Calu3 (cell line): ENCODE data around the gene TOM1L2. TPM values are rescaled to one million over a fixed set of nuclear protein-coding genes. Genes with fewer than 3 reads are reported as not detected.

Experiments used
- BruUV-seq: library from RNA; stranded (reverse); fragments of 400-500 nt; replicated peaks from 2 replicates; lab custom pipeline; 2021; lab: Mats Ljungman, UMichigan
- CTCF ChIA-PET: fragments of 300-600 bp; sonication (Branson Sonifier 250); formaldehyde crosslinking; loops from one replicate; lab custom pipeline; 2022; ENCODE audit warnings: antibody characterized with exemption; lab: Charles Lee
- DNase-seq: peaks from one replicate; pipeline ENCODE4 v3.0.0; 2022
- H3K27ac Mint-ChIP-seq: one replicate; pipeline ENCODE4 v1.8.0; 2022; ENCODE audit warnings: mixed read lengths; ENCODE audit not compliant: unreplicated experiment
- H3K27me3 Mint-ChIP-seq: one replicate; pipeline ENCODE4 v1.8.0; 2022; ENCODE audit warnings: mixed read lengths; ENCODE audit not compliant: unreplicated experiment
- H3K36me3 Mint-ChIP-seq: one replicate; pipeline ENCODE4 v1.8.0; 2022; ENCODE audit warnings: mild to moderate bottlenecking, moderate library complexity, mixed read lengths; ENCODE audit not compliant: insufficient read depth, unreplicated experiment
- H3K4me1 Mint-ChIP-seq: one replicate; pipeline ENCODE4 v1.8.0; 2022; ENCODE audit warnings: mild to moderate bottlenecking, low read depth, mixed read lengths; ENCODE audit not compliant: unreplicated experiment
- H3K4me3 Mint-ChIP-seq: one replicate; pipeline ENCODE4 v1.8.0; 2022; ENCODE audit warnings: mild to moderate bottlenecking, low read depth, moderate library complexity, mixed read lengths; ENCODE audit not compliant: unreplicated experiment
- H3K9me3 Mint-ChIP-seq: one replicate; pipeline ENCODE4 v1.8.0; 2022; ENCODE audit warnings: low read depth, mixed read lengths; ENCODE audit not compliant: unreplicated experiment
- intact Hi-C: fragments of 100-400 bp; cut with micrococcal nuclease; formaldehyde crosslinking; loops from one replicate; pipeline ENCODE4 v1.10.0; 2022; ENCODE audit not compliant: unreplicated experiment
- total RNA-seq: library from RNA; stranded (reverse); gene quantifications from 2 replicates; pipeline ENCODE4 v1.2.3, GENCODE V29; 2022
- TF ChIP-seq, protein P1 (sequence below): fragments of 200-600 bp; IDR thresholded peaks from one replicate; pipeline ENCODE4 v1.8.0; 2022; ENCODE audit warnings: antibody characterized with exemption; ENCODE audit not compliant: unreplicated experiment

Gene TOM1L2
- total RNA-seq, 1 experiment from 2014 or later: 20.1 TPM

DNA sequence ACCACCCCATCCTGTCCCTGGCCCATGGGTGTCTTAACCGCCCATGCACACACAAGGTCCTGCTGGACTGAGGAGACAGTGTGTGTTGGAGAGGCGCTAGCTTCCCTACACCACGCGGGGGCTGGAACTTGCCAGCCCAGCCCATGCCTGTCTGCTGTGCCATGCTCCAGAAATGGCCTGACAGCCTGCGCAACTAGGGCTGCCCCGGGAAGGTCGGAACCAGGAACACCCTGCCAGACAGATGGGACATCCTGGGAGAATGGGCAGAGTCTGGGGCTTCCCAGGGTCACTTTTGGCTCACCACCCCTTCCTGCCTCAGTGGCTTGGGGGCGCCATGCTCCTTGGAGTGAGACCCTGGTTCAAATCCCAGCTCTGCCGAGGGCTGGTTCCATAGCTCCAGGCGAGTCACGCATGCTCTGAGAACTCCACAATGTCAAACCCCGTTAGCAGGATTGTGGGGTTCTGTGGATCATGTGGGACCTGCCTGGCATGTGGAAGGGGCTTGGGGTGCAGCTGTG, 171.6 kb downstream of the TOM1L2 start:
- Mint-ChIP-seq H3K9me3 (no peaks in the 10 kb centered on the region), H3K4me1 (no peaks in the 10 kb centered on the region), H3K4me3 (no peak overlapping the region), H3K27ac (no peak overlapping the region), H3K36me3 (peaks cover 41% of the 10 kb centered on the region), H3K27me3 (no peaks in the 10 kb centered on the region)
- CTCF ChIA-PET: no interaction called here
- TF ChIP-seq, protein P1, sequence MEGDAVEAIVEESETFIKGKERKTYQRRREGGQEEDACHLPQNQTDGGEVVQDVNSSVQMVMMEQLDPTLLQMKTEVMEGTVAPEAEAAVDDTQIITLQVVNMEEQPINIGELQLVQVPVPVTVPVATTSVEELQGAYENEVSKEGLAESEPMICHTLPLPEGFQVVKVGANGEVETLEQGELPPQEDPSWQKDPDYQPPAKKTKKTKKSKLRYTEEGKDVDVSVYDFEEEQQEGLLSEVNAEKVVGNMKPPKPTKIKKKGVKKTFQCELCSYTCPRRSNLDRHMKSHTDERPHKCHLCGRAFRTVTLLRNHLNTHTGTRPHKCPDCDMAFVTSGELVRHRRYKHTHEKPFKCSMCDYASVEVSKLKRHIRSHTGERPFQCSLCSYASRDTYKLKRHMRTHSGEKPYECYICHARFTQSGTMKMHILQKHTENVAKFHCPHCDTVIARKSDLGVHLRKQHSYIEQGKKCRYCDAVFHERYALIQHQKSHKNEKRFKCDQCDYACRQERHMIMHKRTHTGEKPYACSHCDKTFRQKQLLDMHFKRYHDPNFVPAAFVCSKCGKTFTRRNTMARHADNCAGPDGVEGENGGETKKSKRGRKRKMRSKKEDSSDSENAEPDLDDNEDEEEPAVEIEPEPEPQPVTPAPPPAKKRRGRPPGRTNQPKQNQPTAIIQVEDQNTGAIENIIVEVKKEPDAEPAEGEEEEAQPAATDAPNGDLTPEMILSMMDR: no peak
- no TSS peak for BruUV-seq
- no peak for DNase-seq
- intact Hi-C loops: no loop called here

DNA sequence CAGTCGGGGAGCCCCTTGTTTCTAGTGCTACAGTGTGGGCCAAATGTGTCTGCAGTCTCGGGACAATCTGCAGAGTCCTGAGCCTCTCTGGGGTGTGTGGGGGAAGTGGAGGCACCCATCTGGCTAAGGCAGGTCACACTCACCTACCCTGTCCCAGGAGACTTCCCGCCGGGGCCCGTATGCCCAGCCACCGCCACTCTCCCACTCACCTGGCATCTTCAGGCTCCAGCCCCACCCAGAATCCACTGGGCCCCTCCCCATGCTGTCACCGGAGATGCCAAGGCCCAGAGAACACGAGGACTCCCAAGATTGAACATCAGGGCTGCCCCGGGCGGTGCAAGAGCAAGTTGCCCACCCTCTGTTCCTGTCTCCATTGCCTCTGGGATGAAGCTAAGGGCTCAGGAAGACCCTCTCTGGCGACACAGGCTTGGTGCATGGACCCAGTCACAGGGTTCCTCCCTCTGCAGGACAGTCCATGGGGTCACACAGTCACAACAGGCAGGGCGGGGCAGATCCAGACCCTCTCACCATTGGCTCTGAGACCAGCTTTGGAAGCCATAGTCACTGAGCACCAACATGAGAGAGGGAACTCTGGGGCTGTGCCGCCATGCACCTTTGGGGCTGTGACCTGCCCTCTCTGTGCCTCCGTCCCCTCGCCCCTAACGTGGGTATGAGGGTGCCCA, 173.5 kb downstream of the TOM1L2 start:
- H3K4me1 Mint-ChIP-seq: no peaks in the 10 kb centered on the region

DNA sequence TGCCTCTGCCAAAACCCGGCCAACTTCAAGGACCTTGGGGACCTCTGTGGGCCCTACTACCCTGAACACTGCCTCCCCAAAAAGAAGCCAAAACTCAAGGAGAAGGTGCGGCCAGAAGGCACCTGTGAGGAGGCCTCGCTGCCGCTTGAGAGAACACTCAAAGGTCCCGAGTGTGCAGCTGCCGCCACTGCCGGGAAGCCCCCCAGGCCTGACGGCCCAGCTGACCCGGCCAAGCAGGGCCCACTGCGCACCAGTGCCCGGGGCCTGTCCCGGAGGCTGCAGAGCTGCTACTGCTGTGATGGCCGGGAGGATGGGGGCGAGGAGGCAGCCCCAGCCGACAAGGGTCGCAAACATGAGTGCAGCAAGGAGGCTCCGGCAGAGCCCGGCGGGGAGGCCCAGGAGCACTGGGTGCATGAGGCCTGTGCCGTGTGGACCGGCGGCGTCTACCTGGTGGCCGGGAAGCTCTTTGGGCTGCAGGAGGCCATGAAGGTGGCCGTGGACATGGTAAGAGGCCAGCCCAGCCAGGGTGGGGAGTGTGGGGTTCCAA, 174.1 kb downstream of the TOM1L2 start:
- Mint-ChIP-seq H3K4me1 (no peaks in the 10 kb centered on the region), H3K27me3 (no peaks in the 10 kb centered on the region), H3K9me3 (no peaks in the 10 kb centered on the region), H3K4me3 (peak overlapping the region; percentile 24), H3K27ac (no peak overlapping the region), H3K36me3 (peaks cover 33% of the 10 kb centered on the region)
- intact Hi-C loops: no loop called here
- TF ChIP-seq, protein P1: no peak
- DNase-seq: no peak
- no TSS peak for BruUV-seq
- CTCF ChIA-PET: no interaction called here

More for the DNA sequence above, 173.5 kb downstream of the TOM1L2 start:
- H3K4me3 Mint-ChIP-seq: no peak overlapping the region
- H3K27ac Mint-ChIP-seq: no peak overlapping the region
- intact Hi-C loops: no loop called here
- H3K36me3 Mint-ChIP-seq: peaks cover 37% of the 10 kb centered on the region
- CTCF ChIA-PET: no interaction called here
- DNase-seq: no peak
- no TSS peak for BruUV-seq
- no peaks in the 10 kb centered on the region for H3K9me3 Mint-ChIP-seq
- no peaks in the 10 kb centered on the region for H3K27me3 Mint-ChIP-seq
- TF ChIP-seq, protein P1: no peak

DNA sequence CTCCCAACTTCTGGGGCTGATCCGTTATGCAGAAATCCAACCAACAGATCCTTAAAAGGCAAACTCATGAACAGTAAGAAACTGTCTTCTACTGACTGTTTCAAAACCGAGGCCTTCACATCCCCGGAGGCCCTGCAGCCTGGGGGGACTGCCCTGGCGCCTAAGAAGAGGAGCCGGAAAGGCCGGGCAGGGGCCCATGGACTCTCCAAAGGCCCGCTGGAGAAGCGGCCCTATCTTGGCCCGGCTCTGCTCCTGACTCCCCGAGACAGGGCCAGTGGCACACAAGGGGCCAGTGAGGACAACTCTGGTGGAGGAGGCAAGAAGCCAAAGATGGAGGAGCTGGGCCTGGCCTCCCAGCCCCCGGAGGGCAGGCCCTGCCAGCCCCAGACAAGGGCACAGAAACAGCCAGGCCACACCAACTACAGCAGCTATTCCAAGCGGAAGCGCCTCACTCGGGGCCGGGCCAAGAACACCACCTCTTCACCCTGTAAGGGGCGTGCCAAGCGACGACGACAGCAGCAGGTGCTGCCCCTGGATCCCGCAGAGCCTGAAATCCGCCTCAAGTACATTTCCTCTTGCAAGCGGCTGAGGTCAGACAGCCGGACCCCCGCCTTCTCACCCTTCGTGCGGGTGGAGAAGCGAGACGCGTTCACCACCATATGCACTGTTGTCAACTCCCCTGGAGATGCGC, 174.9 kb downstream of the TOM1L2 start:
- peaks cover 30% of the 10 kb centered on the region for H3K36me3 Mint-ChIP-seq
- peak overlapping the region; percentile 24 for H3K4me3 Mint-ChIP-seq
- no peaks in the 10 kb centered on the region for H3K4me1 Mint-ChIP-seq
- intact Hi-C loops: no loop called here
- no peaks in the 10 kb centered on the region for H3K27me3 Mint-ChIP-seq
- TF ChIP-seq, protein P1: no peak
- DNase-seq: no peak
- no peaks in the 10 kb centered on the region for H3K9me3 Mint-ChIP-seq
- CTCF ChIA-PET: no interaction called here
- H3K27ac Mint-ChIP-seq: no peak overlapping the region
- no TSS peak for BruUV-seq
